ENCODE data around the gene INHBC.
"Not testable (repeated sequence)": the region's sequence is repeated elsewhere in the genome, so short reads cannot be mapped to it uniquely, and the experiment has no call there.

INHBC gene

GRCh38 chr12:57487597-57488401 is 53.2 kb downstream of the INHBC start, which contains the start of gene MARS1:
TSS of gene MARS1 (plus strand) at chr12:57488068. CDS start at chr12:57488091, 23 bp downstream.
- DNase-seq: peak; percentile 87

DNA sequence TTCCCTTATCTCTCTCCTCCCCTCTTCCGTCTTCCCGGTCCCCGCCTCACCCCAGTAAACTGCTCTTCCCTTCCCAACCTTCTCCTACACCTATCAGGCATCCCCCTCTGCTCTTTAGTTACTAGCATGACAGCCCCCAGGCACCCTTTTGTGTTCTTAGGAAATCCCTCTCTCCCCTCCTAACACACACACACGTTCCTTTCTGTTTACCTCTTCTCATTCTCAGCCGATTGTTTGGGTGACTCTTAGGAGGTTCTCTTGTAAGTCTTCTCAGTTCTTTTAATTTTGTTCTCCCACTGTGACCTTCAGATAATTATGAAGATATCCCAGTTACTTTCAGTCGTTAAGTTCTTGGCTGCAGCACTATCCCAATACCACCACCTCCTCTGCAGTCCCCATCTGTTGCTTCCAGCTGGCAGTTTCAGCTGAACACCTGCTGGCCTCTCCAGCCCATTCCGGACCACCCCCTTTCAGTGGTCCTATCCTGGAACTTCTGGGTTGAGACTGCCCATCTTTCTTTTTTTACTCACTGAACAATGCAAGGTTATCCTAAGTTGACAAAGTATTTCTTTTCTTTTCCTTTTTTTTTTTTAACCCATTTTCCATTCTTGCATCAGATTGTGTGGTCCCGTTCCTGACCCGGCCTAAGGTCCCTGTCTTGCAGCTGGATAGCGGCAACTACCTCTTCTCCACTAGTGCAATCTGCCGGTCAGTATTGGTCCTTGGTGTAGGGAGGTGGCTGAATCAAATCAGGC is 54.0 kb downstream of the INHBC start:
- no peak for DNase-seq

- no peak for DNase-seq
Observed at GRCh38 chr12:57489157-57489641, 54.6 kb downstream of the INHBC start.

GRCh38 chr12:57490126-57490525 is 55.5 kb downstream of the INHBC start:
- DNase-seq: no peak

- DNase-seq: no peak
Observed at GRCh38 chr12:57491393-57492280, 57.1 kb downstream of the INHBC start.

GRCh38 chr12:57495051-57495701 is 60.6 kb downstream of the INHBC start:
- not testable (repeated sequence) for DNase-seq

- no peak for DNase-seq
Observed at GRCh38 chr12:57496822-57497221, 62.2 kb downstream of the INHBC start.

- no peak for DNase-seq
Observed at GRCh38 chr12:57497223-57498131, 62.9 kb downstream of the INHBC start.

DNA sequence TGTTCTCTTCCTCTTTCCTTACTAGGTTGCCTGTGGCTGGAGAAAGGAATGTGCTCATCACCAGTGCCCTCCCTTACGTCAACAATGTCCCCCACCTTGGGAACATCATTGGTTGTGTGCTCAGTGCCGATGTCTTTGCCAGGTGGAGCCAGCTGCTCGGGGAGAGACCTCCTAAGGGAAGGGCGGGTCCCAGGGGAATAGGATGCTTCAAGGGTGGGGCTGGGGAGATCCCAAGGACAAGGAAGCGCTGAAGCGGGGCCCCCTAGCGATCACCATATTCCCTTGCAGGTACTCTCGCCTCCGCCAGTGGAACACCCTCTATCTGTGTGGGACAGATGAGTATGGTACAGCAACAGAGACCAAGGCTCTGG is 63.5 kb downstream of the INHBC start:
- no peak for DNase-seq

DNA sequence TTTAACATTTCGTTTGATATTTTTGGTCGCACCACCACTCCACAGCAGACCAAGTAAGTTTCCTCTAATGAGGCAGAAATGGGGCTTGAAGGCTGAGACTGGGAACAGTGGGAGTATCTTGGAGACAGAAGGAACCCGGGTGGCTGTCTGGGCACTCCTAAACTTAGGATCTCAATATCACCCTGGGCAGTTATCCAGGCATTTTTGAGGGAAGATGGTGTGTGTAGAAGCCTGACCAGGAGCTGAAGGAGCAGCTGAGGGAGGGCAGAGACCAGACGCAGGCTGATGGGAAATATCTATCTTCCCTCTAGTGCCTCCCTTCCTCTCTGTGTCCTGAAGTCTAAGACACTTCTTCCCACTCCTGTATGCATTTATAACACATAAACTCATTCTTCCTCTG is 64.0 kb downstream of the INHBC start:
- DNase-seq: no peak

DNA sequence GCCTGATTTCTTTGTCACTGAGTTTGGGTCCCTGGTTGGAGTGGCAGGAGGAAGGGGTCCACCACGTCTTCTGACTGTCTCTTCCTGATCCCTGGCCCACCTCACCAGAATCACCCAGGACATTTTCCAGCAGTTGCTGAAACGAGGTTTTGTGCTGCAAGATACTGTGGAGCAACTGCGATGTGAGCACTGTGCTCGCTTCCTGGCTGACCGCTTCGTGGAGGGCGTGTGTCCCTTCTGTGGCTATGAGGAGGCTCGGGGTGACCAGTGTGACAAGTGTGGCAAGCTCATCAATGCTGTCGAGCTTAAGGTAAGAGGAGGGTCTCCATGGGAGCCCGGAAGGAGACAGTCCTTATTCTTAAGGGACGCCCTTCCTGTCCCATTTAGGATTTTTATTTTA is 65.6 kb downstream of the INHBC start:
- no peak for DNase-seq
